ENCODE measurements around the gene TRMT61A.

Gene TRMT61A

DNA sequence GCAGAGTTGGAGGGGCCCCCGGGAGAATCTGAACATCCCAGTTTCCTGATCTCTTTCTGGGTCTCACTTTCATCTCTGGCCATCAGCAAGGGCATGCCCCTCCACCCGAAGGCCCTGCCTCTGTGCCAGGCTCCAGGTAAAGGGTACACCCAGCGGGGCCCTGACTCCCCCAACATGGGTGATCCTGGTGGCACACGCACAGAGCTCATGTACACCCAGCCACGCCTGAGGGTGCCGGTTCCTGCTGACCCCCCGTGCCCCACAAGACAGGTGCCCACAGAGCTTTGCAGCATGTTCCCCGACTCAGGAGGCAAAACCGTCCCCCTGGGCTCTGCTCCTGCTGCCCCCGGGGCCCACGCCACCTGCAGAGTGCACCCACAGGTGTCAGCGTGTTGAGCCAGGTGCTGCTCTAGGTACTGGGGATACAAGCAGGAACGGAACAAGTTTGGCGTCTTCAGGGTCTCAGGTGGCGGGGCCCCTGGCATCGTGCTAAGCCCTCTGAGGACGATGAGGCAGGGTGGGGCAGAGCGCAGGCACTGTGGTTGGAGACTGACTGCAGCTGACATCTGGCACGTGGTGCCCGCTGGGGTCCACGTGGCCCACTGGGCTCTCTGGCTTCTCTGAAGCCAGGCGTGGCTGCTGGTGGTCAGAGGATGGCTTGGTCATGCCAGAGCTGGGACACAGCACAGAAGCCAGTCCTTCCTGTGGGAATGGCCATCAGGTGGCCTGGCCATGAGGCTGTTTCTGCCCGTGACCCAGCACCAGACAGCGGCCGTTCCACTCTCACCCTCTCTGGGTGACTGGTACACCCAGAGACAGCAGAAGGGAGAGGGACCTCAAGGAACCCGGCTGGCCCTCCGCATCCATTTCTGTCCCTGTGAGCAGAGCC, 19.7 kb downstream of the TRMT61A start:
- DNase-seq: no peak

- DNase-seq: no peak
Measured at GRCh38 chr14:103549361-103550311, 20.6 kb downstream of the TRMT61A start.

DNA sequence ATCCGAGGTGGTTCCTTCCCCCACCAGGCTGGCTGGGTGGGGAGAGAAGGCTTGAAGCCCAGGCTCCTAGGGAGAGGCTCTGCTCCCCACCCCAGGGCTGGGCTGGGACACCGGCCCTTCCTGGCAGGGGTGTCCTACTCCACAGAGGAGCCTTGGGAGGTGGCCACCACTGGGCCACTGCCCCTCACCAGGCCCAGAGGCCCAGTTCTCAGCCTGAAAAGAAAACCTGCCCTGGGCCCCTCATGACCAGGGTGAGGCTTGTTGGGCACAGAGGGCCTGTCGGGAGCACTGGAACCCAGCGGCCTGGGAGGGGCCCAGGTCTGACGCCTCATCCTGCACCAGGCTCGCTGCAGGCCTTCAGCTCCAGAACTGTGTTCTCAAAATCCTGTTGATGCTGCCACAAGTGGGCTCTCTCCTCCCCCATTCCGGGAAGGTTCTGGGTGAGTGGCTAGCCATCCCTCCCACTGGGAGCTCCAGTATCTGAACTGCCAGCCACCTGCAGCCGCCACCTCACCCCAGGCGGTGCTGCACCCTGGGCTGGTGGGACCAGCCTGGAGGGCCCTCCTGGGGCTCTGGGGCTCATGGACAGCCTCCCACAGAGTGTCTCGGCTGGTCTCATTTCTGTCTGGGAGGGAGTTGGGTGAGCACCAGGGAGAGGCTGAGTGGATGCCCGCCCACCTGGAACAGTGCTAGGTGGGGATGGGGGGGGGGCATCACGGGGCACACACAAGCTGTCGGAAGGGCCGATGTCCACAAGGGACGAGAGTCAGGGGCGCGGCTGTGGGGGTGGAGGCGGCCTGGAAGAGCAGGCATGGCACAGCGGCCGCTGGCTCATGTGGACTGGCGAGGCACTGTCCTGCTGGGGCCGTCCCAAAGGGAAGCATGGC, 21.7 kb downstream of the TRMT61A start:
- no peak for DNase-seq

DNA sequence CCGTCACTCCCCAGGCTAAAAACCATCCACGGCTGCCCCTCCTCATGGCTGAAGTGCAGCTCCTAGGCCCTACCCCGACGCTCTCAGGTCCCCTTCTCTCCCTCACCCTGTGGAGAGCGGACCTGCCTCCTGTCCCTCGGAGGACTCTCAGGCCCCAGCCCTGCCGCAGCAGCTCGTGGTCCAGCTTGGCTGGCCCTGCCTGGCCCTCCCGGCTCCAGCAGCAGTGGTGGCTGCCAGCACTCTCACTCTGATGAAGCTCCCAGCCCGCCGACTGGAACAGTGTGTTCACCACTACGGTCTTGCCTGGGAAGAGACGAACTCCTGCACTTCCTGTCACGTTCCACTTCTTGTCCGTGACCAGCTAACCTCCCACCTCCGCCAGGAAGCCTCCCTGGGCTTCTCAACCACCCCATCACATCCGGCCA, 22.4 kb downstream of the TRMT61A start:
- no peak for DNase-seq

GRCh38 chr14:103552011-103552845, 23.2 kb downstream of the TRMT61A start:
- no peak for DNase-seq

DNA sequence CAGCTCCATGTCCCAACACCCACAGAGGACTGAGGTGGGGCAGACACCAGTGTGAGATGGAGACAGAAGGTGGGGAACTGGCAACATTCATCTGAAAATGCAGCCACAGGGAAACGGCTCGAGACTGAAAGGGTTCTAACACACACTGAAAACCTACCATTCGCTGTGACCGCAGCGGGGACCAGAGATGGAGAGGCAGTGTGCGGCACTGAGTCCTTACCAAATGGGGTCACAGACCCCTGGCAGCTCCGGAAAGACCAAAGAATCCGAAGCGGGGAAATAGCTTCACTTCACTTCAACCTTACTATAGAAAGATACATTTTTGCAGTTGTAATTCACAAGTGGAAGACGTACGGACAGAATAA, 23.8 kb downstream of the TRMT61A start:
- DNase-seq: no peak

DNA sequence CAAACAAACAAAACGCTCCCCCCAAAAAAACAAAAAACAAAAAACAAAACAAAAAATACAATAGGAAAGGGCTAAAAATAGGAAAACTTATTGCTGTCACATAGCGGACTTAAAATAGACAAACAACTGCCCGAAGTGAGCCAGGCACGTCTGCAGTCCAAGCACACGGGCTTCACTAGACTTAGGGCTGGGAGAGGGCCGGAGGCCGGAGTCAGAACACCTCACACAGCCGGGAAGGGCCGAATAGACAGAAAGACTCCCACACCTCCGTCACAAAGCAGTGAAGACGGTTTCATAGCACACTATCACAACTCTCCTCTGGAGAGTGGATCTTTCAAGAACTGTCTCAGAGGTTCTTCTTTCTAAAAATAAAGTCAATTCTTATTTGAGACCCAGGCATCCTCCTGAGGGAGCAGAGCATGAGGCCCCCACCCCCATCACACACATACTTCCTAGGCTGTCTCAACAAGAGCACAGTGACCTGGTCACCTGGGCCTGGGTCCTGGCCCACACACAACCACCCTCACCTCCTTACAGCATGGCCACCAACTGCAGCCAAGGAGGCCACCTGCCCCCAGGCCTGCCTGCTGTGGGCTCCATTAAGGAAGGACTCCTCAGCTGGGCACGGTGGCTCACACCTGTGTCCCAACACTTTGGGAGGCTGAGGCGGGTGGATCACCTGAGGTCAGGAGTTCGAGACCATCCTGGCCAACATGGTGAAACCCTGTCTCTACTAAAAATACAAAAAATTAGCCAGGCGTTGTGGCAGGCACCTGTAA, 26.8 kb downstream of the TRMT61A start:
- DNase-seq: no peak

- DNase-seq: no peak
Measured at GRCh38 chr14:103556946-103557758, 28.2 kb downstream of the TRMT61A start.

DNA sequence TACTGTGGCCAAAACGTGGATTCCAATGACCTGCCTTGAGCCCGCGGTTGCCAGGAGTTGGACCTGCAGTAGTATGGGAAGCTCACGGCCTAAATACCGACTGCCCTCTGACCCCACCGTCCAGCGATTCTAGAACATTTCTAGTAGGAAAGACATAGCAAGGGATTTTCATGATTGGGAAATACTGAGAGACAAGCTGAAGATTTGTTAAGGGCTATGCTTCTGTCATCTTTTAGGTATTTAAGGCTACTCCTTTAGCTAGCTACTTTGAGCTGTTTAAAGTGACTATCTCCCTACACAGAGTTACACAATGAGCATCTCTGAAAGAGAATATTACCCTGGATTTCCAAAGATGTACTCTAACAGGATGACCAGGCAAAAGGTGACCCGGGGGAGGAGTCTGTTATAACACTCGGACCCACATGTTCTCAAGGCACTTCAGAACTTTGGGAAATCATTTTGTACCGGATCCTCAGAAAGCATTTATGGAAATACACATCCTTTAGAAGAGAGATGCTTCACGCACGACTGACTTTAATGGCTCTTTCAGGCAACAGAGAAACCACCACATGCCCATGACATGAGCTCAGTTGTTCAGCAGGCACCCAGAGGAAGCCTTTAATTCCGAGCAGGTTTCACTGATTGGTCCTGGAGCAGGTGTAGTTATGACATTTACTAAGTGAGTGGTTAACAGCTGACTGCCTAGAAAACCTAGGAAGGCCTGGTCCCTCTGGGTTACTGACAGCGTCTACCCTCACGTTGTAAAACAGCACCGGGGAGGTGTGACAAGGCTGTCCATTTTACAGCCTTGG, 29.3 kb downstream of the TRMT61A start:
- no peak for DNase-seq

- no peak for DNase-seq
Measured at GRCh38 chr14:103559766-103560165, 30.8 kb downstream of the TRMT61A start.

- DNase-seq: no peak
Measured at GRCh38 chr14:103560691-103561090, 31.7 kb downstream of the TRMT61A start.

DNA sequence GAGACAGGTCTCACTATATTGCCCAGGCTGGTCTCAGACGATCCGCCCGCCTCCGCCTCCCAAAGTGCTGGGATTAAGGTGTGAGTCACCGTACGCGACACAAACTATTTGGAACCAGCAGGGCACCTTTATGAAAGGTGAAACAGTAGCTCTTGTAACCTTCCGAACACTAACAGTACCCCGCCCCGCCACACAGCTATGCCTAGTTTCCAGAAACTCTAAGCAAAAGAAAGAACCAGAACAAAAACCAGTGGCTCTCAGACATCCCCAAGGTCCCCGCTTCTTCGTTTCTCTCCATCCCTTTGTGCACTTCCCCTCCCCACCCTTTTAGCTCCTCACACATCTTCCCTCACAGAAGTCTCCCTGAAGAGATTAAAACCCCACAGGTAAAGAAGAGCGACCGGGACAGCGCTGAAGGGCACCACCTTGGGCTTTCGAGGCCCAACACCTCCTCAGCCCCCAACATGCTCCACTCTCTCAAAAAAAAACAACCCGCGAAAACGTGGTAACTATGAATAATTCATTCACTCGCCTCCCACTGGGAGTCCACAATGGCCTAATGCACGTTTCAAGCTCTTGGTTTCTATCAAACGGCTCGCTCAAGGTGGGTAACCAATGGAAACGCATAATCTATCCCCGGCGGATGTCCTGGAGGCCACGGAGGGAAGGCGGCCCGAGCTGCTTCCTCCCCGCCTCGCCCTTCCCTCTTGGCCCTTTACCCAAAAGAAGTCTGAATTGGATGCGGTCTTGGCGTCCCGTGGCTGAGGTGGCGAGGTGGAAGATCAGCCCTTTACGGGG, 32.6 kb downstream of the TRMT61A start:
- DNase-seq: peak; percentile 66

- no peak for DNase-seq
Measured at GRCh38 chr14:103562179-103562428, 33.1 kb downstream of the TRMT61A start.

DNA sequence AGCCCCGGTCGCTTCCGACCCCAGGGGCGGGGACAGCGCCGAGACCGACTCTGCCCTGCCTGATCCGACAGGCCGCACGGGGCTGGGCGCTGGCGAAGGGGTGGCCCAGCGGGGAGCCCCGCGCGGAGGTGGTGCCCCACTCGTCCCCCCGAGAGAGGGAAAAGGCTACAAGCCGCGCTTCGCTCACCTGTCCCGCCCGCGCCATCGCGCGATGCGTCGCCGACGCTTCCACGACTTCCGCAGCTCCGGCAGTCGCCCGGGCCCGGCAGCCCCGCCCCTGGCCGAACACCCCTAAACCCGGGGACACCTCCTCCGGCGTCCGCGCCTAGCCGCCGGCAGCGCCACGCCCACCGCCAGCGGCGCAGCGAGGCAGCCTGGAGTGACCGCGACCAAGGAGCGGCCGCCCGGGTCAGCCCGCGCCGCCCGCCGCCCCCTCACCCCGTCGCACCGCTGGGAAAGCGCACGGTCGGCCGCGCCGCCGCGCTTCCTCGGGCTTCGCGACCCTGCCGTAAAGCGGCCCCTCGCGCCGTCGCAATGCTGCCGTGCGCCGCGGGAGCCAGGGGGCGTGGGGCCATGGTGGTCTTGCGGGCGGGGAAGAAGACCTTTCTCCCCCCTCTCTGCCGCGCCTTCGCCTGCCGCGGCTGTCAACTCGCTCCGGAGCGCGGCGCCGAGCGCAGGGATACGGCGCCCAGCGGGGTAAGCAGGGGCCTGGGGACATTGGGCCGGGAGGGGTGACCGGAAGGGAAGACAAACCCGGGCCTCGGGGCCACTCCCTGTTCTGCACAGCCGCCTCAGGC, 33.6 kb downstream of the TRMT61A start, which contains the start of the genes BAG5 and COA8:
Gene BAG5 (minus strand): TSS at position 229 of the 797 bp plus-strand sequence. CDS start 1,493 bp downstream, outside the sequence.
Gene COA8 (plus strand): TSS at position 532 of the 797 bp plus-strand sequence. CDS start 42 bp downstream, at position 574.
- peak; percentile 91 for DNase-seq

DNA sequence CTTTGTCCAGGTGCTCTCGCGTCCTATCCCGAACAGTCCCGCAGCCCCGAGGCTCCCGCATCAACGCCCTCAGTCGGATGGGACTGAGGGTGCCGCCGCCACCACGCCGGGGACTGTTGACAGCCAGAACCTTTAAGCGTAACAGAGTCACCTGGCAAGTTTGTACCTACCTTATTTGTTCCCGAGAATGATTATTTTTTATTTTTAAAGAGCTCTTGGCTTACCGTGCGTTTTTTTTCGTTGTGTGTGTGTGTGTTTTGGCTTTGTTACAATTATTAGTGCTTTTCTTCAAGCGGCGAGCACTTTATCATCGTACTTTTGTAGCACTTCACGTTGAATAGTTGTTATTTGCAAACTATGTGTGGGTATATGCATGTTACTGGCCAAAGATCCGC, 34.2 kb downstream of the TRMT61A start:
- DNase-seq: no peak

GRCh38 chr14:103563844-103564505, 35.0 kb downstream of the TRMT61A start:
- no peak for DNase-seq

DNA sequence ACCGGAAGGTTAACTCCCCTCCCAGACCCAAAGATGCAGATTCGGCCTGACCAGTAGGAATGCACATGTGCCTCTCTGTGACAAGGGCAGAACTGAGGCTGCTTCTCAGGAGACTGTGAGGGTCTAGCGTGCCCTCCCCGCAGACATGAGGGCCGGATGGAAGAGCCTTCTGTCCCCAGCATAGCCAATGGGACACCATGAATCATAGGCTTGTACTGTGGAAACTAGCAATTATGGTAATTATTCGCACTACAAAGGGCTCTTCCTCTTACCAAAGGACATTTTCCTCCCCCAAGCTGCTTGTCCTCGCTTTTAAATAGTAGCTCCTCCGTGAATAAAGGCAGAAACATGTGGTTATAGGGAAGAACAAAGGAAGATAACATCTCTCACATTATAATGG, 40.0 kb downstream of the TRMT61A start:
- DNase-seq: no peak
